ENCODE data around the gene PLCG2.

The PLCG2 gene

DNA sequence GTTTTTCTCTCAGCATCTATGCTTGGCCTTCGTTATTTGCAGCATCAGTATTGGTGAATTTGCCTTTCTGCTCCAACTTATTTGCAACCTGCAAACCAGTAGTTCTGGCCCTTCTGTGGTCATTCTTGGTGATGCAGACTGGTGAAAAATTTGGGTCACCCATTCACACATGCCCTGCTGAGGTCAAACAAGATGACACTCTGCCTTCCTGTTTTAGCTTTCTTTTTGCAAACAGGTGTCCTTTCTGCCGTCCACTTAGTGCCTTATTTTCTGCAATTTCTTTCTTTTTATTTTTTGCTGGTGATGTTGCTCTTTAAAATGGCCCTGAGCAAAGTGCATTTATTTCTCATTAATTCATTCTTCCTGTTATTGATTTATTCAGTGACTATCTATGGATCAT lies 31.3 kb downstream of the PLCG2 start:
- no peak overlapping the region for H3K4me3 ChIP-seq (ENCODE audit: low read depth, low read length)
- DNase-seq (ENCODE audit: low read depth) = no peak
- in situ Hi-C loops (cut with HindIII; ENCODE audit: low sequenced_read_pairs) = no loop called here
- TF ChIP-seq, protein P1, sequence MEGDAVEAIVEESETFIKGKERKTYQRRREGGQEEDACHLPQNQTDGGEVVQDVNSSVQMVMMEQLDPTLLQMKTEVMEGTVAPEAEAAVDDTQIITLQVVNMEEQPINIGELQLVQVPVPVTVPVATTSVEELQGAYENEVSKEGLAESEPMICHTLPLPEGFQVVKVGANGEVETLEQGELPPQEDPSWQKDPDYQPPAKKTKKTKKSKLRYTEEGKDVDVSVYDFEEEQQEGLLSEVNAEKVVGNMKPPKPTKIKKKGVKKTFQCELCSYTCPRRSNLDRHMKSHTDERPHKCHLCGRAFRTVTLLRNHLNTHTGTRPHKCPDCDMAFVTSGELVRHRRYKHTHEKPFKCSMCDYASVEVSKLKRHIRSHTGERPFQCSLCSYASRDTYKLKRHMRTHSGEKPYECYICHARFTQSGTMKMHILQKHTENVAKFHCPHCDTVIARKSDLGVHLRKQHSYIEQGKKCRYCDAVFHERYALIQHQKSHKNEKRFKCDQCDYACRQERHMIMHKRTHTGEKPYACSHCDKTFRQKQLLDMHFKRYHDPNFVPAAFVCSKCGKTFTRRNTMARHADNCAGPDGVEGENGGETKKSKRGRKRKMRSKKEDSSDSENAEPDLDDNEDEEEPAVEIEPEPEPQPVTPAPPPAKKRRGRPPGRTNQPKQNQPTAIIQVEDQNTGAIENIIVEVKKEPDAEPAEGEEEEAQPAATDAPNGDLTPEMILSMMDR (IDR thresholded peaks at IDR 0.05; ENCODE audit: low read depth, low read length, missing control alignments) = no peak

DNA sequence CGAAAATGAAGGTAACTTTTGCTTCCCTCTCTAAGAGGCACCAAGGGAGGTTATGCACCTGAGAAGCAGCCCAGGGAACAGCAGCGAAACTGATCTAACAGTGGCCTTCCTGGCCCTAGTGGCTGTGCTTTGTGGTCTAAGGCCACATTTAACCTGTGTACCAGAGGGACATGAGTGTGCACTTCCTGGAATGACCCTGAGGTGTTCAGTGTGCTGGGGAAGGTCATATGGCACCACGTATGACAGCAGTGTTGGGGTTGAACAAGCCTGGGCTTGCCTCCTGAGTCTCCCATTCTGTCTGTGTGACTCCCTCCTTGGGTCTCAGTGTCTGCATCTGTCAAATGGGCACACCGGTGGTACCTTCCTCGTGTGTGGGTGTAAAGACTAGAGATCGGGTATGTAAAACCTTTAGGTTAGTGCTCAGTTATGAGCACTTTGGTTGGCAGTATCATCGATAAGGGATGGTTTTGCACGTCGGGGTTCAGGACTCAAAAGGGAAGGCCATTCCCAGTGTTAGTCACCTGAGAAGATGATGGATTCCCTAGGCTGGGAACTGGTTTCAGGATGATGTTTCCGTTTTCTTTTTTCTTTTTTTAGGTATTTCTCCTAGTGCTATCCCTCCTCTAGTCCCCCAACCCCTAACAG lies 31.9 kb downstream of the PLCG2 start:
- in situ Hi-C loops (cut with HindIII; ENCODE audit: low sequenced_read_pairs) = no loop called here
- DNase-seq (ENCODE audit: low read depth) = no peak

DNA sequence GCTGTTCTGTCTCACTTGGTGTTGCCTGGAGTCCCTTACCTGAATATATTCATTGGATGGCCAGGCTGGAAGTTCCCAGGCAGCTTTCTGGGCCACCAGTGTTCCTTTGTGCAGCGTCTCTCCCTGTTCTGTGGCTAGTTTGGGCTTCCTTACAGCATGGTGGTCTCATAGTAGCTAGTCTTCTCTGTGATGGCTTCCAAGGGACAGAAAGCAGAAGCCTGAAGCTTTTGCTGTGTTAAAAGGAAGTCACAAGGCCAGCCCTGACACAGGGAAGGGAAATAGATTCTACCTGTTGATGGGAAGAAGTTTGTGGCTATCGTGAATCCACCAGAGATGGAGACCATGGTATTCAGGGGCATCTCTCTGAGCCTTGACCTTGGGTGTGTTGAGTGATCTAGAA lies 34.6 kb downstream of the PLCG2 start:
- DNase-seq (ENCODE audit: low read depth) = no peak
- no peak overlapping the region for H3K4me3 ChIP-seq (ENCODE audit: low read depth, low read length)
- in situ Hi-C loops (cut with HindIII; ENCODE audit: low sequenced_read_pairs) = no loop called here
- TF ChIP-seq, protein P1 (IDR thresholded peaks at IDR 0.05; ENCODE audit: low read depth, low read length, missing control alignments) = no peak

More for the DNA sequence above, 31.9 kb downstream of the PLCG2 start:
- TF ChIP-seq, protein P1 (IDR thresholded peaks at IDR 0.05; ENCODE audit: low read depth, low read length, missing control alignments) = no peak
- H3K4me3 ChIP-seq (ENCODE audit: low read depth, low read length) = no peak overlapping the region

DNA sequence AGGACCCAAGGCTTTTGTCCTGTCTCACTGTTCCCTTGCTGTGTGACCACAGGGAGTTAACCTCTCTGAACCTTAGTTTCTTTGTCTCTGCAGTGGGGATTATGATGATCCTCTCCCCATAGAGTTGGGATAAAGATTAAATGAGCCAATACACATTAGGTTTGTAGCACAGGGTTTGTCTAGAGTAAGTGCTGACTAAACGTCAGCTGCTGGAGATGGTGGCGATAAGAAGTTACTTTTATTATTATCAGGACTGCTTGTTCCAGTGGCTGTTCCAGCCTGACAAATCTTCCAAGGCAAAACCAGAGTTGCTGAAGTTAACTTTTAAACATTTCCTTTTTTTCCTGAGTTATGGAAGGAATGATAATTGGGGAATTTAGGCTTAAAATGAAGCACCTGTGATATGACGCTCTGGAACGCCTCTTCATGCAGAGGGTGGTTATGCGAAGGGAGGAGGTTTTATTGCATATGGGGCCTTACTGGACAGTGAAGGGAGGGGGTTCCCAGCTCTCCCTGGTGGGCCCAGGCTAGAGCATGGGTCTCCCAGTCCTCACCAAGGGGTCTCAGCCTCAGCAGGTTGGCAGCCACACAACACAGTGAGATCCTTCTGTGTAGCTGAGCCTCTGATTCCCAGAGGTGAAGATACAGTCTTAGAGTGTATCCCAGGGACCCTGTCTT lies 35.8 kb downstream of the PLCG2 start:
- in situ Hi-C loops (cut with HindIII; ENCODE audit: low sequenced_read_pairs) = no loop called here
- TF ChIP-seq, protein P1 (IDR thresholded peaks at IDR 0.05; ENCODE audit: low read depth, low read length, missing control alignments) = no peak
- DNase-seq (ENCODE audit: low read depth) = no peak

DNA sequence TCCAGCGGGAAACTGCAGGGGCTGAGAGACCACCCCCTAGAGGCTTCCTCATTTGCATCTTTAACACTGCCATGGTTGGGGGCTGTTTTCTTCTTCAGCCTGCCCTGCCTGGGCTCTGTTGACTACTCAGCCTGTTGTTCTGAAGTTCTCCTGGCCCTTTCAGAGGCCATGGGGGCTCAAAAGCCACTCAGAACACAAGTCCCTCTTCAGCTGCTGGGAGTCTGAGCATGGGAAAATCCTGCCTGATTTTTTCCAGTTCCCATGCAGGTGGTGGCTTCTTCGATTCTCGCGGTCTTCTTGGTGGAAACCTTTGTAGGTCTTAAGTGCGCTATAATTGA lies 36.3 kb downstream of the PLCG2 start:
- TF ChIP-seq, protein P1 (IDR thresholded peaks at IDR 0.05; ENCODE audit: low read depth, low read length, missing control alignments) = no peak
- in situ Hi-C loops (cut with HindIII; ENCODE audit: low sequenced_read_pairs) = no loop called here
- H3K4me3 ChIP-seq (ENCODE audit: low read depth, low read length) = no peak overlapping the region
- no peak for DNase-seq (ENCODE audit: low read depth)

More for the DNA sequence above, 35.8 kb downstream of the PLCG2 start:
- H3K4me3 ChIP-seq (ENCODE audit: low read depth, low read length) = no peak overlapping the region

DNA sequence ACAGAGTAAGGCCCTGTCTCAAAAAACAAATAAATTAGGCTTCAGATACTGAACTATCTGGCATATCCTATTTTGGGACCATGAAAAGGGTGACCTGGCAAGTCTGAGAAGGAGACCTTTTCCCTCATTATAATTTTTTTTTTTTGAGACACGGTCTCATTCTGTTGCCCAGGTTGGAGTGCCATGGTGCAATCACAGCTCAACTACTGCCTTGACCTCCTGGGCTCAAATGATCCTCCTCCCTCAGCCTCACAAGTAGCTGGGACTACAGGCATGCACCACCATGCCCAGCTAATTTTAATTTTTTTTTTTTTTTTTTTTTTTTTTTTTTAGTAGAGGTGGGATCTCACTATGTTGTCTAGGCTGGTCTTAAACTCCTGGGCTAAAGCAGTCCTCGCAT lies 37.3 kb downstream of the PLCG2 start:
- in situ Hi-C loops (cut with HindIII; ENCODE audit: low sequenced_read_pairs) = no loop called here
- no peak overlapping the region for H3K4me3 ChIP-seq (ENCODE audit: low read depth, low read length)
- no peak for DNase-seq (ENCODE audit: low read depth)
- TF ChIP-seq, protein P1 (IDR thresholded peaks at IDR 0.05; ENCODE audit: low read depth, low read length, missing control alignments) = no peak
